ENCODE data around the gene EFNA4.

Gene EFNA4

GRCh38 chr1:155063550-155064110 is at the start of gene EFNA4:
TSS of gene EFNA4 (plus strand) at chr1:155063740. CDS start at chr1:155063824, 84 bp downstream.
- DNase-seq: peak; percentile 81

GRCh38 chr1:155014709-155015508 is 48.6 kb upstream of the EFNA4 start:
- no peak for DNase-seq

- DNase-seq: no peak
Measured at GRCh38 chr1:155015527-155016230, 47.9 kb upstream of the EFNA4 start.

GRCh38 chr1:155016231-155016831 is 47.2 kb upstream of the EFNA4 start:
- no peak for DNase-seq

GRCh38 chr1:155017041-155017945 is 46.2 kb upstream of the EFNA4 start:
- peak; percentile 86 for DNase-seq

GRCh38 chr1:155017946-155018316 is 45.6 kb upstream of the EFNA4 start:
- DNase-seq: no peak

GRCh38 chr1:155018617-155019348 is 44.8 kb upstream of the EFNA4 start:
- no peak for DNase-seq

- DNase-seq: no peak
Measured at GRCh38 chr1:155019377-155020245, 43.9 kb upstream of the EFNA4 start.

- no peak for DNase-seq
Measured at GRCh38 chr1:155022136-155022926, 41.2 kb upstream of the EFNA4 start.

- DNase-seq: no peak
Measured at GRCh38 chr1:155022927-155023236, 40.7 kb upstream of the EFNA4 start.

- no peak for DNase-seq
Measured at GRCh38 chr1:155023627-155024026, 39.9 kb upstream of the EFNA4 start.

GRCh38 chr1:155024315-155024714 is 39.2 kb upstream of the EFNA4 start:
- DNase-seq: no peak

- no peak for DNase-seq
Measured at GRCh38 chr1:155026154-155026553, 37.4 kb upstream of the EFNA4 start.

GRCh38 chr1:155026588-155026987 is 37.0 kb upstream of the EFNA4 start:
- no peak for DNase-seq

GRCh38 chr1:155029513-155030242 is 33.9 kb upstream of the EFNA4 start:
- DNase-seq: no peak

GRCh38 chr1:155030243-155030795 is 33.2 kb upstream of the EFNA4 start:
- DNase-seq: no peak

GRCh38 chr1:155030899-155031298 is 32.6 kb upstream of the EFNA4 start:
- DNase-seq: no peak

GRCh38 chr1:155032886-155033285 is 30.7 kb upstream of the EFNA4 start:
- DNase-seq: no peak

- DNase-seq: no peak
Measured at GRCh38 chr1:155033524-155033923, 30.0 kb upstream of the EFNA4 start, which contains the start of the genes DCST1 and DCST2. TSS of gene DCST1 (plus strand) at chr1:155033824. CDS start at chr1:155034037, 213 bp downstream. TSS of gene DCST2 (minus strand) at chr1:155033781. CDS start at chr1:155033701, 80 bp downstream.
